ENCODE measurements around the gene GUCD1. TPM values are rescaled to one million over a fixed set of nuclear protein-coding genes. Genes with fewer than 3 reads are reported as not detected.

GUCD1 gene
- total RNA-seq, 1 experiment from 2014 or later = 48.7 TPM

GRCh38 chr22:24585927-24586546 is 31.1 kb upstream of the GUCD1 start:
- DNase-seq (ENCODE audit: low read depth, low spot score) (no peak), ATAC-seq (no peak)
- TF ChIP-seq ELF1 (IDR thresholded peaks at IDR 0.05; ENCODE audit: borderline replicate concordance, low read depth) (no peak), CTCF (IDR thresholded peaks at IDR 0.05 in 2 of 3, conservative IDR thresholded peaks at IDR 0.05 in 1 of 3; ENCODE audit: borderline replicate concordance in 1 of 3, insufficient read depth in 1 of 3, low read depth in 2 of 3, low read length in 2 of 3) (no peak), ZNF274 (IDR thresholded peaks at IDR 0.05; ENCODE audit: low read depth, low read length) (no peak), EZH2phosphoT487 (IDR thresholded peaks at IDR 0.05; ENCODE audit: borderline replicate concordance) (no peak)
- no TSS peak for BruUV-seq (replicated peaks)
- H2AFZ ChIP-seq (ENCODE audit: low read depth, low read length, poor library complexity, severe bottlenecking) = no peak overlapping the region
- RAD21 ChIA-PET (ENCODE audit: low non-redundant PET in 1 of 2, low total read pairs in 2 of 2, uncharacterized antibody in 2 of 2, unreplicated experiment in 2 of 2) = no interaction called here
- intact Hi-C loops (cut with micrococcal nuclease) = no loop called here
- no peak overlapping the region for H3K4me3 ChIP-seq (replicated peaks in 1 of 2; ENCODE audit: low read depth in 1 of 2, low read length in 2 of 2)
- H3K4me2 ChIP-seq (ENCODE audit: low read length) = no peak overlapping the region
- H3K9me3 ChIP-seq (ENCODE audit: control insufficient read depth in 1 of 2, insufficient read depth in 1 of 2, low read depth in 1 of 2, low read length in 2 of 2) = no peaks in the 10 kb centered on the region
- no peak overlapping the region for H3K9ac ChIP-seq (ENCODE audit: low read length)
- no peaks in the 10 kb centered on the region for H3K27me3 ChIP-seq (ENCODE audit: insufficient read depth, low read length)
- POLR2A ChIA-PET = no interaction called here
- no peaks in the 10 kb centered on the region for H3K79me2 ChIP-seq (ENCODE audit: insufficient read depth, low read length)
- H3K27ac ChIP-seq (ENCODE audit: low read depth, low read length) = no peak overlapping the region
- CTCF ChIA-PET = no interaction called here
- H4K20me1 ChIP-seq (ENCODE audit: insufficient read depth) = no peaks in the 10 kb centered on the region
- H3K4me1 ChIP-seq (ENCODE audit: control insufficient read depth in 1 of 2, insufficient read depth in 2 of 2, low read length in 2 of 2) = no peaks in the 10 kb centered on the region
- H3K36me3 ChIP-seq (ENCODE audit: control insufficient read depth in 1 of 2, insufficient read depth in 2 of 2, low read length in 2 of 2) = no peaks in the 10 kb centered on the region
- no peaks in the 10 kb centered on the region for H3K9me2 ChIP-seq (ENCODE audit: insufficient read depth)

GRCh38 chr22:24585461-24585860 is 30.5 kb upstream of the GUCD1 start:
- ATAC-seq (no peak), DNase-seq (ENCODE audit: low read depth, low spot score) (no peak)
- intact Hi-C loops (cut with micrococcal nuclease) = no loop called here
- Histone ChIP-seq H3K27ac (ENCODE audit: low read depth, low read length) (no peak overlapping the region), H2AFZ (ENCODE audit: low read depth, low read length, poor library complexity, severe bottlenecking) (no peak overlapping the region), H3K79me2 (ENCODE audit: insufficient read depth, low read length) (no peaks in the 10 kb centered on the region), H3K9ac (ENCODE audit: low read length) (no peak overlapping the region), H3K36me3 (ENCODE audit: control insufficient read depth in 1 of 2, insufficient read depth in 2 of 2, low read length in 2 of 2) (no peaks in the 10 kb centered on the region), H3K4me3 (replicated peaks in 1 of 2; ENCODE audit: low read depth in 1 of 2, low read length in 2 of 2) (no peak overlapping the region), H3K27me3 (ENCODE audit: insufficient read depth, low read length) (no peaks in the 10 kb centered on the region), H3K9me2 (ENCODE audit: insufficient read depth) (no peaks in the 10 kb centered on the region), H3K4me1 (ENCODE audit: control insufficient read depth in 1 of 2, insufficient read depth in 2 of 2, low read length in 2 of 2) (no peaks in the 10 kb centered on the region), H4K20me1 (ENCODE audit: insufficient read depth) (no peaks in the 10 kb centered on the region), H3K4me2 (ENCODE audit: low read length) (no peak overlapping the region), H3K9me3 (ENCODE audit: control insufficient read depth in 1 of 2, insufficient read depth in 1 of 2, low read depth in 1 of 2, low read length in 2 of 2) (no peaks in the 10 kb centered on the region)
- no TSS peak for BruUV-seq (replicated peaks)
- ChIA-PET CTCF (no interaction called here), POLR2A (no interaction called here), RAD21 (ENCODE audit: low non-redundant PET in 1 of 2, low total read pairs in 2 of 2, uncharacterized antibody in 2 of 2, unreplicated experiment in 2 of 2) (no interaction called here)
- TF ChIP-seq CBX3 (IDR thresholded peaks at IDR 0.05; ENCODE audit: low read depth) = no peak
- no peak for TF ChIP-seq ZNF274 (IDR thresholded peaks at IDR 0.05; ENCODE audit: low read depth, low read length)
- TF ChIP-seq MAX (IDR thresholded peaks at IDR 0.05) = no peak
- no peak for TF ChIP-seq CTCF (IDR thresholded peaks at IDR 0.05 in 2 of 3, conservative IDR thresholded peaks at IDR 0.05 in 1 of 3; ENCODE audit: borderline replicate concordance in 1 of 3, insufficient read depth in 1 of 3, low read depth in 2 of 3, low read length in 2 of 3)
- TF ChIP-seq REST (IDR thresholded peaks at IDR 0.05; ENCODE audit: low read depth) = no peak
- TF ChIP-seq YY1 (IDR thresholded peaks at IDR 0.05; ENCODE audit: extremely low read depth, insufficient replicate concordance, low read depth, low read length) = no peak
- no peak for TF ChIP-seq FOSL1 (IDR thresholded peaks at IDR 0.05; ENCODE audit: low read depth)
- TF ChIP-seq EZH2 (IDR thresholded peaks at IDR 0.05) = no peak
- no peak for TF ChIP-seq EGR1 (IDR thresholded peaks at IDR 0.05; ENCODE audit: low read depth)
